ENCODE results near the gene ZAR1.

DNA sequence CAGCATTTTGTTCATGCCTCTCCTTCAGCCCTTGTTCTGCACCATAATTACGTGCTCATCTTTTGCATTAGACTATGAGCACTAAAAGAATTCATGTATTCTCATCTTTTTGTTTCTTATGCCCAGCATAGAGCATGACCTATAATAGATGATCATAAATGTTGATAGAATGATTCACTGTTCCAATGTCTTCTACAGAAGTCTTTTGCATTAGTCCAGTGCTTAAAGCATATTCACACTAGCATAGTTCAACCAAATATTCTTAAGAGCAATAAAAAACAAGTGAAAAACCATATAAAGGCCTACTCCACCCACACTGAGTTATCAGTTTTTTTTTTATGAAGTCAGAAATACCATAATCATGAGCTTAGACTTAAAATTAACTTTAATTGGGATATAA is 43.4 kb upstream of the ZAR1 start:
- no peak for TF ChIP-seq EP300 (IDR thresholded peaks at IDR 0.05)
- TF ChIP-seq, protein P1, sequence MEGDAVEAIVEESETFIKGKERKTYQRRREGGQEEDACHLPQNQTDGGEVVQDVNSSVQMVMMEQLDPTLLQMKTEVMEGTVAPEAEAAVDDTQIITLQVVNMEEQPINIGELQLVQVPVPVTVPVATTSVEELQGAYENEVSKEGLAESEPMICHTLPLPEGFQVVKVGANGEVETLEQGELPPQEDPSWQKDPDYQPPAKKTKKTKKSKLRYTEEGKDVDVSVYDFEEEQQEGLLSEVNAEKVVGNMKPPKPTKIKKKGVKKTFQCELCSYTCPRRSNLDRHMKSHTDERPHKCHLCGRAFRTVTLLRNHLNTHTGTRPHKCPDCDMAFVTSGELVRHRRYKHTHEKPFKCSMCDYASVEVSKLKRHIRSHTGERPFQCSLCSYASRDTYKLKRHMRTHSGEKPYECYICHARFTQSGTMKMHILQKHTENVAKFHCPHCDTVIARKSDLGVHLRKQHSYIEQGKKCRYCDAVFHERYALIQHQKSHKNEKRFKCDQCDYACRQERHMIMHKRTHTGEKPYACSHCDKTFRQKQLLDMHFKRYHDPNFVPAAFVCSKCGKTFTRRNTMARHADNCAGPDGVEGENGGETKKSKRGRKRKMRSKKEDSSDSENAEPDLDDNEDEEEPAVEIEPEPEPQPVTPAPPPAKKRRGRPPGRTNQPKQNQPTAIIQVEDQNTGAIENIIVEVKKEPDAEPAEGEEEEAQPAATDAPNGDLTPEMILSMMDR (IDR thresholded peaks at IDR 0.05), result no peak
- no peak for TF ChIP-seq POLR2A (IDR thresholded peaks at IDR 0.05; ENCODE audit: low read length)
- TF ChIP-seq MAFK (IDR thresholded peaks at IDR 0.05; ENCODE audit: partially characterized antibody), result no peak
